ENCODE results near the gene RASA3.
"Not testable (repeated sequence)": the region's sequence is repeated elsewhere in the genome, so short reads cannot be mapped to it uniquely, and the experiment has no call there.

The RASA3 gene, protein sequence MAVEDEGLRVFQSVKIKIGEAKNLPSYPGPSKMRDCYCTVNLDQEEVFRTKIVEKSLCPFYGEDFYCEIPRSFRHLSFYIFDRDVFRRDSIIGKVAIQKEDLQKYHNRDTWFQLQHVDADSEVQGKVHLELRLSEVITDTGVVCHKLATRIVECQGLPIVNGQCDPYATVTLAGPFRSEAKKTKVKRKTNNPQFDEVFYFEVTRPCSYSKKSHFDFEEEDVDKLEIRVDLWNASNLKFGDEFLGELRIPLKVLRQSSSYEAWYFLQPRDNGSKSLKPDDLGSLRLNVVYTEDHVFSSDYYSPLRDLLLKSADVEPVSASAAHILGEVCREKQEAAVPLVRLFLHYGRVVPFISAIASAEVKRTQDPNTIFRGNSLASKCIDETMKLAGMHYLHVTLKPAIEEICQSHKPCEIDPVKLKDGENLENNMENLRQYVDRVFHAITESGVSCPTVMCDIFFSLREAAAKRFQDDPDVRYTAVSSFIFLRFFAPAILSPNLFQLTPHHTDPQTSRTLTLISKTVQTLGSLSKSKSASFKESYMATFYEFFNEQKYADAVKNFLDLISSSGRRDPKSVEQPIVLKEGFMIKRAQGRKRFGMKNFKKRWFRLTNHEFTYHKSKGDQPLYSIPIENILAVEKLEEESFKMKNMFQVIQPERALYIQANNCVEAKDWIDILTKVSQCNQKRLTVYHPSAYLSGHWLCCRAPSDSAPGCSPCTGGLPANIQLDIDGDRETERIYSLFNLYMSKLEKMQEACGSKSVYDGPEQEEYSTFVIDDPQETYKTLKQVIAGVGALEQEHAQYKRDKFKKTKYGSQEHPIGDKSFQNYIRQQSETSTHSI

DNA sequence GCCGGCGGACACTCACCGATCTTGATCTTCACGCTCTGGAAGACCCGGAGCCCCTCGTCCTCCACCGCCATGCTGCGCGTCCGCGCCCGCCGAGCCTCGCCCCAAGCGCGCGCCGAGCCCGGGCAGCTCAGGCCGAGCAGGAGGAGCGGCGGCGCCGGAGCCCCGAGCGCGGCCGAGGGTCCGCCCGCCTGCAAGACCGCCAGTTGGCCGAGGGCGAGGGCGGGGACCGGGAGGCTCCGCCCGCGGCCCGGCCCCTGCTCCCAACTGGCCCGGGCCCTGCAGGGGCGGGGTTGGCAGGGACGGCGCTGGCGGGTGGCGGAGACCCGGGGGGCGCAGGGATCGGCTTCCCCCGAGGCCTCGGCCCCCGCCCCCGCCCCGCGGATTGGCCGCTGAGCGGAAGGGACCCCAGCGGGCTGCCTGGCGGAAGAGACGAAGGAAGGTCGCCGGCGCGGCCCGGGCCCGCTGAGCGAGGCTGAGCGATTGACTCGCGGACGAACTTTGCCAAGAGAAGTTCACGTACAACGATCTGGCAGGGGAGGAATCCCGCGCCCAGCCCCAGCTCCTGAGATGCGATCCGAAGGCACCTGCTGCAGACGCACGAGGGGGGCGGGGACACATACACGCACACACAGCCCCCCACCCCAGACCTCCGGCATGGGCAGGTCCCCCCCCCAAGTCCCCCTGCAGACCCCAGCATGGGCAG, at the start of gene RASA3:
TSS of gene RASA3 (minus strand) at position 205 of the 703 bp plus-strand sequence. CDS start at position 71, 134 bp downstream.
- ATAC-seq = peak; percentile 50 to 51

DNA sequence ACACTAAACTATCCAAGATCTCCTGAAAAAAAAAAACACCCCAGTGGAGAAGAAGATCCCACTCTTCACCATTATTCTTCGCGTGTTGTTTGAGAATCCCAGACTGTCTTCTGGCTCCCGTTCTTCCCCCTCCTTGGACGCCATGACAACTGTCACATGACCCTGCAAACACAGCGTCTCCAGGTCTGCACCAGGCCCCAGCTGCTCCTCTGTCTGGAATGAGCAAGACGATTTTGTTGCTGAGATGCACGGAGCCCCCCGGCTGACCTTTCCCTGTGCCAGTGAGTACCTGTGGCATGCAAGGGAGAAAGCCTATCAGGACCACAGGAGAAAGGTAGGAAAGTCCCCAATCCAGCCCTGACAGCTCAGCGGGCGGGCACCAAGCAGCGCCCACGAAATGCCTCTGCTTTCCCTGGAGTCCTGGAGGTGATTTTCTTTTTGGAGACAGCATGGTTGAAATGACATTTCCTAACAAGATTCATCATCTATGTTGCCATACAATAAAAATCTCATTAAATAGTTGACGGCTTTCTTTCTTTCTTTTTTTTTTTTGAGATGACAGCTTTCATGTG, 46.8 kb upstream of the RASA3 start, which contains the start of gene CFAP97D2:
TSS of gene CFAP97D2 (plus strand) at position 171 of the 572 bp plus-strand sequence. CDS start at position 245, 74 bp downstream.
- no peak for ATAC-seq

DNA sequence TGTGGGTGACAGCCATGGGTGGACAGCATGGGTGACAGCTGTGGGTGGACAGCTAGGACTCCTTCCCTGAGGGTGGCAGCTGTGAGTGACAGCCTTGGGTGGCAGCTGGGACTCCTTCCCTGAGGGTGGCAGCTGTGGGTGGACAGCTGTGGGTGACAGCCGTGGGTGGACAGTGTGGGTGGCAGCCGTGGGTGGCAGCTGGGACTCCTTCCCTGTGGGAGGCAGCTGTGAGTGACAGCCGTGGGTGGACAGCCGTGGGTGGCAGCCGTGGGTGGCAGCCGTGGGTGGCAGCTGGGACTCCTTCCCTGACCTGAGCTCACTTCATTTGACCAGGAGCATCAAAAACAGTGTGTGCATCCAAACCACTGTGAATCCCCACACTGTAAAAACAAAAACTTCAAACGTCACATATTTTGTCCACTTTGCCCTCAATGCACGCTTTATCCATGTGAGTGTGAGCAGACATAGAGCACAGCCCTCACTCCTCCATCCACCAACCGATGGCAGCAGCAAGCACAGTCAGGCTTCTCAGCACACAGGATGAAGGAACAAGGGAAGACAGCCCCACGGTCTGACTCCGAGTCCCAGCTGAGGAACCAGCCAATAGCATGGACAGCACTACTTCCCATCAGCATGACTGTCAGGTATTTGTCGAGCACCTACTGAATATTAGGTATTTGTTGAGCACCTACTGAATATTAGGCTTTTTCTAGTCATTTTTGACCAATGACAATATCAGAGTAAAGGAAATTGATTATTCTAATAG, 45.0 kb upstream of the RASA3 start:
- ATAC-seq = no peak

DNA sequence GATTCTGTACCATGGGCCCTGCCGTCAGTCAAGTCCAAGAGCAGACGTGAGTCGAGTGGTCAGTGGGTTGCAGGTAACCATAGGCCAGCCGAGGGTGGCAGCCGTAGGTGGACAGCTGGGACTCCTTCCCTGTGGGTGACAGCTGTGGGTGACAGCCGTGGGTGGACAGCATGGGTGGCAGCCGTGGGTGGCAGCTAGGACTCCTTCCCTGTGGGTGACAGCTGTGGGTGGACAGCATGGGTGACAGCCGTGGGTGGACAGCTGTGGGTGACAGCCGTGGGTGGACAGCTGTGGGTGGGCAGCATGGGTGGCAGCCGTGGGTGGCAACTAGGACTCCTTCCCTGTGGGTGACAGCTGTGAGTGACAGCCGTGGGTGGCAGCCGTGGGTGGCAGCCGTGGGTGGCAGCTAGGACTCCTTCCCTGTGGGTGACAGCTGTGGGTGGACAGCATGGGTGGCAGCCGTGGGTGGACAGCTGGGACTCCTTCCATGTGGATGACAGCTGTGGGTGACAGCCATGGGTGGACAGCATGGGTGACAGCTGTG, 44.0 kb upstream of the RASA3 start:
- ATAC-seq = not testable (repeated sequence)

DNA sequence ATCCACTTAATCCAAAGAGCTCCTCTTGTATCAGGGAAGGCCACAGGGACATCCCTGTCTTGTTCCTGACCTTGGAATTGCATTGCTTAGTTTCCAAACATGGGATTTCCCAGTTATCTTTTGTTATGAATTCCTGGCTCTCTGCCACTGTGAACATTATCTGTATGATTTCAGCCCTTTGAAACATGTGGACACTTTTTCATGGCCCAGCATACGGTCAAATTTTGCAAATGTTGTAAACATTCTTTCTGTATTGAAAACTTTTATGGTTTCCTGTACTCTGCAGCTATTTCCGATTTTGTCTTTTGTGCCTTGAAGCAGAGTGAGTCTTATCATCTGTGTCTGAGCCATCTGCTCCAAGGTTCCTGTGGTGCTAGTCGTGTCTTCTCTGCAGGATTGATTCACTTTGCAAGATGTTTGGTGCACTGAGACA, 42.1 kb upstream of the RASA3 start:
- no peak for ATAC-seq

DNA sequence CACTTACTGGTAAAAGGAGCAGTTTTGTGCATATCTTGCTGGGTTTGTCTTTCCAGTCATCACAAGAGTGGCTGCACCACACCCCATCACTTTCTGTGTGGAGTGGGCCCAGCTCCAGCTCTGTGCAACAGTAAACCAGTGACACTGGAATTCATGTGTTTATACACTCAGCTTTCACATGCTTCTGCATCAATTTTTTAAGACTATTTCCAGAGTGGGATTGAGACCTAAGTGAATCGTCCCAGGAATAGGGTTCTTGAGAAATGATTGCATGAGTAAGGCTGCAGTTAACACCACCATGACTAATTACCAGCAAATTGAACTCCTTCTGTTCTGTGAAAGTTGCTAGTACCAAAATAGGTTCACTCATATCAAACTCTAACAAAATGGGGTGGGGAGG, 41.3 kb upstream of the RASA3 start:
- no peak for ATAC-seq

DNA sequence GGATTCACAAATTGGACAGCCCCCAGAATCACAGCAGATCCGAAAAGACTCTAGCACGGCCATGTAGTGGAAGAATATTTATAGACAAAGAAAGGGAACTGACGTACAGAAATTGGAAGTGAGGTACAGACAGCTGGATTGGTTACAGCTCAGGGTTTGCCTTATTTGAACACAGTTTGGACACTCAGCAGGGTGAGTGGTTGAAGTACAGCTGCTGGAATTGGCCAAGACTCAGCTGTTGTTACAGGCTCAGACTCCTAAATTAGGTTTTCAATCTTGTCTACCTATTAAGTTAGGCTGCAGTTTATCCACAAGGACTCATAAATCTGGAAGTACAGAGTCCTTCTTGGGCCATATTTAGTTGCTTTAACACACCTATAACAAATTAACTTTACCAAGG, 40.8 kb upstream of the RASA3 start:
- ATAC-seq = no peak

DNA sequence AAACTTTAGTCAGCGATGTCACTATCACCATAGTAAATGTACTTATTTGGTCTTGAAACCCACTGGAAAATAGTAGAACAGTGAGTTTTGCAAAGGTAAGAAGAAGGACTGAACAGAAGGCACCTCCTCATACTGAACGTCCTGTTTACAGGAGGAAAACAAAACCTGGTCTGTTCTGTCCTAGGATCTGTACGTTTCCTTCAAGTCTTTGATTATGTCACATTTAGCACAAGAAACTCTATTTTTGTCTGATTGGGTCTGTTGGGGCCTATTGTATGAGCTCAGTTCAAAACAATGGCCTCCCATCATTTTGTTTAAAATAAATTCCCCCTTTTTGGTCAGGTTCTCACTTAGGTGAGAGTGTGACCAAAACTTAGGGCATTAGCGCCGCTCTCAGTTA, 35.5 kb upstream of the RASA3 start:
- no peak for ATAC-seq

DNA sequence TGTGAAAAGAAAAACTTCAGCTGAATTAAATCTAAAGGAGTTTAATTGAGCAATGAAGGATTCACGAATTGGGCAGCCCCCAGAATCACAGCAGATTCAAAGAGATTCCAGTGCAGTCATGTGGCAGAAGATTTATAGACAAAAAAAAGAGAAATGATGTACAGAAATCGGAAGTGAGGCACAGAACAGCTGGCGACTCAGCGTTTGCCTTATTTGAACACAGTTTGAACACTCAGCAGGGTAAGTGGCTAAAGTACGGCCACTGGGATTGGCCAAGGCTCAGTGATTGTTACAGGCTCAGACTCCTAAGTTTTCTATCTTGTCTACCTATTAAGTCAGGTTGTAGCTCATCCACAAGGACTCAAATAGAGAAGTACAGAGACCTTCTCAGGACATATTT, 35.0 kb upstream of the RASA3 start:
- no peak for ATAC-seq

DNA sequence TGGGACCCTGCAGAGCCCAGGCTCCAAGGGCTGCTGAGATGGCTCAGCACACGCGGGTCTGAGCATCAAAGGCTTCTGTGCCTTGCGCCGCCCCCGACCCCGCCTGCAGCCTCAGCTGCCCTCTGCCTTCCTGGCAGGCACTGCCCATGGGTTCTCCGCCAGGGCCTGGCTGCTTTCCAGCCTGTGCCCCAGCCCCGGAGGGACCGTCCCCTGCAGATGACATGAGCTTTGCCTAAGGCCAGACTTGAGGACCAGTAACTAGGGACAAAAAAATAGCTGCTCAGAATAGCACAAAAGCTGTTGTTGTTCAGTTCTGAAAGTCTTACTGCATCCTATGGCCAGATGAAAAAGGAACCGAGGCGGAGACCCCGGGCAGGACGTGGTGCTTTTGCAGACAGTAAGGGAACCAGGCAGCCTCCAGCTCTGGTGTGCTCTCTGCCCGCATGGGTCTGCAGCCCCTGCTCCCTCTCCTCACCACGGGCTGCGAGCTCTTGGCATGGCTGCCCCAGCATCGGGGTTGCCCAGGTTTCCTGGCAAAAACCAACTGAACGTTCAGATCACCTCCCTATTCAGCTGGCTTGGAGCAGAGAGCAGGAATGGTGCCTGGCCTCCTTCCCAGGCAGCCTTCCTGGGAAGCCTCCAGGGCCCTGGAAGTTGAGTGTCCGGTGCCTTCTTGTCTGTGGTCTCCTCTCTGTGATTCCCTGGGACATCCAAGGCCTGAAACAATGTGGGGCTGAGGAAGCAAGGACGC, 34.1 kb upstream of the RASA3 start:
- no peak for ATAC-seq

DNA sequence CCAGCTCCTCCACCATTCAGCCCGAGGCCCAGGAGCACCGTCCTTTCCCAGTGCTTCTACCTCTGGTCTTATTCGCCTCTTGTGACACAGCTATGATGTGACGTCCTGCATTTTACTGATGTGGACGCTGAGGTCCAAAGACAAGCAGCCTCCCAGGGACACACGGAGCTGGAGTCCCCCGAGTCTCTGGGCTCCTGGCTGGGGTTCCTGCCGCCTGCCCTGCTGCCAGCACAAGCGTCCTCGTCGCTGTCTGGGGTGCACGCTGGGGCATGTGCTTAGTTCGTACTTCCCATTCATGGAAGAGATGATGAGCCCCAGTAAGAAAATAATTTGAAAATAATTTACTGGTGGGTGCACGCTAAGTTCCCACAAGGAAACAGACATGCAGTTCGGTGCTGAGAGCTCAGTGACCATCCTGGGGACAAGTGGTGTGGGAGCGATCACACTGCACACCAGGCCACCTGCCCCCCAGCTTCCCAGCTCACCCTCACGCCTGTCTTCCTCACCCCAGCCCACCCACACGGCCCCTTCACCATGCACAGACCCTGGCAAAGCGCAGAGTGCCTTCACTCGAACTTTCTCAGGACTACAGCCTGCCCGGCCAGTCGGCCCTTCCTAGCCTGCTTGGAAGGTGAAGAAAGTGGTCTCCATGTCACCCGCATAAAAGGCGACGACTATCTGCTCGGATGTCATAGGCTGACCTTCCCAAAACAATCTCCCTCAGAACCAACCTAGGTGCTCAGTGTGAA, 32.4 kb upstream of the RASA3 start:
- ATAC-seq = no peak

DNA sequence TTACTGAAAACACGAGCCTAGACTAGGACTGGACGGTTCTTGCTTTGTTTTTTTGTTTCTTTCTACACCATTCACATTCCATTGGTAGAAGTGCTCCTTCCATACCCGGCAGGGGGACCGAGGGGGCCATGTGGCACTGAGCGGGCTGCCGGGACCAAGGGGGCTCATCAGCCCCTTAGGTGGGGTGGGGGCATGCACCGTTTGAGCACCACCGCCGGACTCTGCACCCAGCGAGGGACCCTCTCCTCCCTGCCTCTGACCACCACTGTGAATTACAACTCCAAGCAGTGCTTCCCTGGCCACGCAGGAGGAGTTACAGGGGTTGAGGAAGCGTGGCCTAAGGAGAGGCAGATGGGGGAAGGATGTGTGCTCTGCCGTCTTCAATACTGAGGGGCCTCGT, 31.6 kb upstream of the RASA3 start:
- ATAC-seq = no peak

DNA sequence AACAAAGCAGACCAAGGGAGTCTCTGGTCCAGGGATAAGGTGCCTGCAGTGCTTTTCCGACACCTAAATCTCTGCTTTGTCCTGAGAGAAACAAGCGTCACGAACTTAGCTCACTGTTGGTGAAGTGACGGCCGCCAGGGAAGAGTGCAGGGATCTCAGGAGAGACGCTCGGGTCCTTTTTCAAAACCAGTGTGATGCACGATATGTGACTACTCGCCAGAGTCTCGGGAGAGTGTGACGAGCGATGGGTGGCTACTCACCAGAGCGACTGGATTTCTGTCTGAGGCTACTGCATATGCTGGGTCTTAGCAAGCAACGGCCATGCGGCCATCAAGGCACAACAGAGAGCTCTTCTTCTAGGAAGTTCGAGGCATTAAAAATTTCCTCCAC, 30.1 kb upstream of the RASA3 start:
- ATAC-seq = no peak

DNA sequence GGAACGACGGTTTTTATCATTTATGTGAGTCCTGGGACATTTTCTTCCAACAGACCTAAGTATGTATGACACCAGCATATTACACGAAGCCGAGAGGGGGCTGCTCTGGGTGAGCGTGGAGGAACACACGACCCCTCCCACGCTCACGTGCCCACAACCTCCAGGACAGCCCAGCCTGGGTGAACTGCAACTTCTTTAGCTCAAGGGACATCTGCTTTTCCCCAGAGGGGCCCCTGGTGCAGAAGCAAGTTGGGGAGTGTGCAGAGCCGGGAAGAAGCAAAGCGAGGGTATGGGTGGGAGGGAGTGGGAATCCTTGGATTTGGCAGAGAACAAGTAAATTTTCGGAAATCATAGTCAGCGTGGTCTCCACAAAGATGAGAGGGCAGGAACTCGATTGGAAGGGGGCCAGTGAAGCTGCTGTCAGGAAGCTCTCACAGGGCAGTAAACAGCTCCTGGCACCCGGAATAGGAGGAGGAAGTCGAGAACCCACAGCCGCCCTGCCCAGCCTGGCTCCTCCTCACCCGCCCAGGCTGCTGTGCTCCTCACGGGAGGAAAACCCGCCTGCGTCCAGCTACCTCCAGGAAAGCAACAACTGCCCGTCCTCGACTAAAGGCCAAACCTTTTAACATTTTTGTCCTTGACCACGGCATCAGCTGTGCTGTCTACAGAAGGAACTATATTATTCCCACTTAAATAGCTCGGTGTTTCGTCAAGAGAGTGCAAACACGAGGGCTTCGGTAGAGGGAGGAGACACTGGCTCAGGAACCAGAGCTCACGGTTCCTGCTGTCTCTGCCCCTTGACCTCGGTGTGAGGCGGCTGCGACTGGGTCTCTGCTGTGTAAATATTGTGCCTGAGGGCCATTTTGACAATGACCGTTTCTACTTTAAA, 29.5 kb upstream of the RASA3 start:
- peak; percentile 59 to 60 for ATAC-seq

DNA sequence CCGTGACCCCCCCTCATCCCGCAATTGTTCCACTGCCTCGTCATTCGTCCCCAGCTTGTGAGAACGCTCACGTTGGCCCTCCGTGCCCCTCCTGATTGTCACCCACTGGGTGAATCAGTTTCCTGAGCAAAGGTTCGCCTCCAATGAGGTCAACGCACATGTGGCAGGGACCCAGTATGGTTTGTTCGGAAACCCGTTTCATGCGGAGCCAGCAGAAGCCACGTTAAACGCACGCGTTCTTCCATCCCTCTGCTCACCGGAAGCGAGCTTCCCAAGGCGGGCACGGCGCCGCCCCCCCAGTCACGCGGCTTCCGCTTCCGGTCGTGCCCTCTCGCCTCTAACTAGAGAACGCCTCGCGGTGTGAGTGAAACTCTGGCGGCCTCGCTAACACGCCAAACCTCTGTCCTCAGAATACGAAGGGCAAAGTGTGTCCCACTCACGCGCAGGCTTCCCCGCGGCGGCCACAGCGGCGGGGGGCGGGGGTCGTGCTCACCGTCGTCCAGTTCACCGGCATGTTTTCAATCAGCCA, 28.7 kb upstream of the RASA3 start:
- no peak for ATAC-seq

DNA sequence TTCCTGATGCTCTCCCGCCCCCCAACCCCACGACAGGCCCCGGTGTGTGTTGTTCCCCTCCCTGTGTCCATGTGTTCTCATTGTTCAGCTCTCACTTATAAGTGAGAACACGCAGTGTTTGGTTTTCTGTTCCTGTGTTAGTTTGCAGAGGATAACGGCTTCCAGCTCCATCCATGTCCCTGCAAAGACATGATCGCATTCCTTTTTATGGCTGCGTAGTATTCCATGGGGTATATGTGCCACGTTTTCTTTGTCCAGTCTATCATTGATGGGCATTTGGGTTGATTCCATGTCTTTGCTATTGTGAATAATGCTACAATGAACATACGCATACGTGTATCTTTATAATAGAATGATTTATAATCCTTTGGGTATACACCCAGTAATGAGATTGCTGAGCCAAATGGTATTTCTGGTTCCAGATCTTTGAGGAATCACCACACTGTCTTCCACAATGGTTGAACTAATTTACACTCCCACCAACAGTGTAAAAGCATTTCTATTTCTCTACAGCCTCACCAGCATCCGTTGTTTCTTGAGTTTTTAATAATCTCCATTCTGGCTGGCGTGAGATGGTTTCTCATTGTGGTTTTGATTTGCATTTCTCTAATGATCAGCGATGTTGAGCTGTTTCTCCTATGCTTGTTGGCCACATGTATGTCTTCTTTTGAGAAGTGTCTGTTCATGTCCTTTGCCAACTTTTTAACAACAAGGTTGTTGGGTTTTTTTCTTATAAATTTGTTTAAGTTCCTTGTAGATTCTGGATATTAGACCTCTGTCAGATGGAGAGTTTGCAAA, 26.6 kb upstream of the RASA3 start:
- ATAC-seq = not testable (repeated sequence)

DNA sequence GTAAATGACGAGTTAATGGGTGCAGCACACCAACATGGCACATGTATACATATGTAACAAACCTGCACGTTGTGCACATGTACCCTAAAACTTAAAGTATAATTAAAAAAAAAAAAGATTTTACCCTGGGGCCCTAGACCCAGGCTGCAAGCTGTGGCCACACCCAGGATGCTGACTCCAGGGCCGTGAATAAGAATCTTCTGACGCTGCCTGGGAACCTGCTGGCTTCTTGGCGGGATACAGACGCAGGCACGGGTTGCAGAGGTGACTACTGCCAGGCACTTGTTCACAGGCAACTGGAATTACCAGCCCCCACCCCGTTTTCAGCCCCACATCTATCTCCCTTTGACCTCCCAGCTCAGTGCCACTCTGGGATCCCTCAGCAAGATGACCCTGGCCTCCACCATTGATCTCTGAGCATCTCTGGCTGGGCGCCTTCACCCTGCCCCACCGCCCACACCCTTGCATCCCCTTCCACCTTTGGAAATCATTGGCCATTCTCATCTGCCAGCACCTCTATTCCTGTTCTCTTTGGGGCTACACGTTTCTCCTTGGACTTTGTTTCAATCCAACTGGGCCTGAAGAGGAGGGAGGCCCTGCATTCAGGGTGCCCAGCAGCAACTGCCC, 25.6 kb upstream of the RASA3 start:
- ATAC-seq = no peak
